ENCODE measurements around the gene ORM2. TPM values are rescaled to one million over a fixed set of nuclear protein-coding genes. Genes with fewer than 3 reads are reported as not detected.

The ORM2 gene
- polyA plus RNA-seq, 3 donors: not detected

- no peak for DNase-seq
Measured at GRCh38 chr9:114369216-114370130, 39.8 kb downstream of the ORM2 start.

GRCh38 chr9:114370251-114370967, 40.7 kb downstream of the ORM2 start:
- DNase-seq: no peak

- no peak for DNase-seq
Measured at GRCh38 chr9:114370968-114371320, 41.3 kb downstream of the ORM2 start.

GRCh38 chr9:114371343-114371944, 41.8 kb downstream of the ORM2 start:
- DNase-seq: no peak

- DNase-seq: no peak
Measured at GRCh38 chr9:114371973-114372917, 42.6 kb downstream of the ORM2 start.

- DNase-seq: no peak
Measured at GRCh38 chr9:114372921-114373448, 43.3 kb downstream of the ORM2 start.

GRCh38 chr9:114373960-114374730, 44.5 kb downstream of the ORM2 start:
- no peak for DNase-seq

- no peak for DNase-seq
Measured at GRCh38 chr9:114374936-114375335, 45.3 kb downstream of the ORM2 start.

GRCh38 chr9:114375386-114376175, 45.9 kb downstream of the ORM2 start:
- no peak for DNase-seq

GRCh38 chr9:114376586-114377445, 47.1 kb downstream of the ORM2 start:
- no peak for DNase-seq

GRCh38 chr9:114378016-114378415, 48.3 kb downstream of the ORM2 start:
- DNase-seq: no peak

GRCh38 chr9:114378883-114379282, 49.2 kb downstream of the ORM2 start:
- no peak for DNase-seq

Other genes with a start within 250 kb of the ORM2 start
- gene KIF12, start 230.6 kb upstream of the ORM2 start, polyA plus RNA-seq (ENCODE audit: insufficient read length in 3 of 3): 100 to 1,000 TPM; 191 to 249 (median 227) TPM
- 10 to 100 TPM; 31.8 to 51.5 (median 43.2) TPM for gene COL27A1, start 174.3 kb upstream of the ORM2 start, polyA plus RNA-seq (ENCODE audit: insufficient read length in 3 of 3)
- gene ORM1, start 6.8 kb upstream of the ORM2 start, polyA plus RNA-seq (ENCODE audit: insufficient read length in 3 of 3): under 1 TPM in 1 of 3 donors, not detected in 2; 0.53 TPM
- 10 to 100 TPM; 14.1 to 16.2 (median 15.6) TPM for gene AKNA, start 58.1 kb downstream of the ORM2 start, polyA plus RNA-seq (ENCODE audit: insufficient read length in 3 of 3)
- 10 to 100 TPM; 11.0 to 15.1 (median 13.6) TPM for gene WHRN, start 175.6 kb downstream of the ORM2 start, polyA plus RNA-seq (ENCODE audit: insufficient read length in 3 of 3)